Right lobe of liver (tissue), 4 donors: ENCODE data around the gene ZSWIM1.

Experiments
- CTCF ChIP-seq, 4 donors: fragments of 200-600 bp in 3 of 4; fragments of 450-650 bp in 1 of 4; IDR thresholded peaks; one replicate each; pipeline versions ENCODE4 v1.5.1 to v1.8.0; 2016 to 2022; ENCODE audit warnings: antibody characterized with exemption in 4 of 4, mild to moderate bottlenecking in 2 of 4
- POLR2A ChIP-seq: fragments of 450-650 bp; IDR thresholded peaks from one replicate; pipeline ENCODE4 v1.6.1; 2017; ENCODE audit warnings: antibody characterized with exemption, mild to moderate bottlenecking
- donor health status: DM: no; HTN: no; CAD: no.
- donor health status: DM: no; HTN: no; CAD: no.
- donor health status: DM: no; HTN: yes; CAD: no.

GRCh38 chr20:45882469-45883099, 1.6 kb downstream of the ZSWIM1 start:
- TF ChIP-seq CTCF (IDR thresholded peaks at IDR 0.05) (no peak), POLR2A (no peak)
